Endothelial cell (in vitro differentiated cells): ENCODE measurements around the gene COL4A1. TPM values are rescaled to one million over a fixed set of nuclear protein-coding genes. Genes with fewer than 3 reads are reported as not detected.

ENCODE experiments used
- DNase-seq: peaks from one replicate; pipeline ENCODE4 v3.0.0; 2021; ENCODE audit warnings: low spot score
- H3K27ac Mint-ChIP-seq: one replicate; pipeline ENCODE4 v1.8.0; 2021; ENCODE audit warnings: mixed read lengths, inconsistent platforms; ENCODE audit not compliant: unreplicated experiment
- H3K27me3 Mint-ChIP-seq: one replicate; pipeline ENCODE4 v1.8.0; 2021; ENCODE audit warnings: mild to moderate bottlenecking, moderate library complexity, mixed read lengths, inconsistent platforms; ENCODE audit not compliant: unreplicated experiment
- H3K36me3 Mint-ChIP-seq: one replicate; pipeline ENCODE4 v1.8.0; 2021; ENCODE audit warnings: mild to moderate bottlenecking, low read depth, mixed read lengths, inconsistent platforms; ENCODE audit not compliant: unreplicated experiment
- H3K4me1 Mint-ChIP-seq: one replicate; pipeline ENCODE4 v1.8.0; 2021; ENCODE audit warnings: mild to moderate bottlenecking, mixed read lengths, inconsistent platforms; ENCODE audit not compliant: unreplicated experiment
- H3K4me3 Mint-ChIP-seq: one replicate; pipeline ENCODE4 v1.8.0; 2021; ENCODE audit warnings: mild to moderate bottlenecking, mixed read lengths, inconsistent platforms; ENCODE audit not compliant: unreplicated experiment
- H3K9me3 Mint-ChIP-seq: one replicate; pipeline ENCODE4 v1.8.0; 2021; ENCODE audit warnings: mixed read lengths, inconsistent platforms; ENCODE audit not compliant: unreplicated experiment
- CTCF ChIP-seq: fragments of 200-600 bp; sonication (generic); IDR thresholded peaks from one replicate; pipeline ENCODE4 v1.5.0; 2021; ENCODE audit warnings: antibody characterized with exemption; ENCODE audit not compliant: unreplicated experiment
- microRNA-seq: library from miRNA; unstranded; fragments of <30 nt; microRNA quantifications from one replicate; pipeline ENCODE4, GENCODE V29; 2020; ENCODE audit not compliant: unreplicated experiment
- total RNA-seq: library from RNA; stranded (reverse); fragmentation: NEBNext Ultra II Directional; extraction: Animal tissue kit (Norgen Biotek cat#: 25700); gene quantifications from one replicate; pipeline ENCODE4 v1.2.1, GENCODE V29; 2021; ENCODE audit not compliant: unreplicated experiment

The COL4A1 gene
- total RNA-seq, 1 donor from 2014 or later: 2,720 TPM

GRCh38 chr13:110099922-110100321 is 207.0 kb downstream of the COL4A1 start:
- peaks cover 5% of the 10 kb centered on the region for H3K27me3 Mint-ChIP-seq
- DNase-seq: no peak
- H3K36me3 Mint-ChIP-seq: peaks cover 11% of the 10 kb centered on the region
- no peak for TF ChIP-seq CTCF
- peaks cover 8% of the 10 kb centered on the region for H3K9me3 Mint-ChIP-seq
- no peak overlapping the region for H3K27ac Mint-ChIP-seq
- no peaks in the 10 kb centered on the region for H3K4me1 Mint-ChIP-seq
- no peak overlapping the region for H3K4me3 Mint-ChIP-seq

Small RNA genes lying within 50 kb of the gene (microRNA-seq; reads per million reads assigned to microRNA genes)
- gene MIR8073: not detected

Other genes starting within 250 kb of the COL4A1 start
- 1,556 TPM for gene COL4A2, start 127 bp upstream of the COL4A1 start, total RNA-seq